Head of caudate nucleus (tissue), 42 donors: ENCODE data around the gene LRP1B.
A peak's percentile ranks its signal among the peaks of the same experiment; 100 is the strongest.

Experiments used
- DNase-seq, 42 donors: peaks; one replicate each; pipeline versions ENCODE4 v3.0.0 to v3.0.0-alpha.2; 2020 to 2021; ENCODE audit warnings: mixed read lengths in 7 of 42
- intact Hi-C: fragments of 100-400 bp; cut with DNase I; formaldehyde crosslinking; loops from one replicate; pipeline ENCODE4 v1.15.0; 2022

LRP1B gene

DNA sequence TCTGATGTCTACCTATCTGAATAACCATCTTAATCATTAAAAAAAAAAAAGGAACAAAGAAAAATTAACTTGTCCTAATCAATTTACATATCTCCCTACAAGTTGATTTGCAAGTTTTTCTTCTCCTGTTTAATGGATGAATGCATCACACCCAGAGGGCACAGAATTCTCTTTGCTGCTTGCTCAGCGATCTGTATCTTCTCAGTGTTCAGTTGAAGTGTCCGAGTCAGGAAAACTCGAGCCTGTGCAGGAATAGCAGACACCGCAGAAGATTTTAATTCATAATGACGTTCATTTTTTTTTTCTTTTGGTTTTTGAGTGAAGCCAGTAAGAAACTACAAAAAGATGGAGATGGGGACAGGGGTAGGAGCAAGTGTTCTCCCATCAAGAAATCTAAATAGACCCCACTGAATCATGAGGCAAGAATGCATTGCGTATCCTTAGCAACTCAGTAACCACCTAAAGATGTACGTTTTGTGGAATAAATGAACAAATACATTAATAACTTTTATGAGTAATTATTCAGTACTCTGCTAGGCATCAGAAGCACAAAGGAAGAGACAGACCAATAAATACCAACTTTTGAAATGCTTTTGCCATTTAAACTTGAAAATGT, 675.5 kb downstream of the LRP1B start:
- intact Hi-C loops = no loop called here
- DNase-seq = no peak

DNA sequence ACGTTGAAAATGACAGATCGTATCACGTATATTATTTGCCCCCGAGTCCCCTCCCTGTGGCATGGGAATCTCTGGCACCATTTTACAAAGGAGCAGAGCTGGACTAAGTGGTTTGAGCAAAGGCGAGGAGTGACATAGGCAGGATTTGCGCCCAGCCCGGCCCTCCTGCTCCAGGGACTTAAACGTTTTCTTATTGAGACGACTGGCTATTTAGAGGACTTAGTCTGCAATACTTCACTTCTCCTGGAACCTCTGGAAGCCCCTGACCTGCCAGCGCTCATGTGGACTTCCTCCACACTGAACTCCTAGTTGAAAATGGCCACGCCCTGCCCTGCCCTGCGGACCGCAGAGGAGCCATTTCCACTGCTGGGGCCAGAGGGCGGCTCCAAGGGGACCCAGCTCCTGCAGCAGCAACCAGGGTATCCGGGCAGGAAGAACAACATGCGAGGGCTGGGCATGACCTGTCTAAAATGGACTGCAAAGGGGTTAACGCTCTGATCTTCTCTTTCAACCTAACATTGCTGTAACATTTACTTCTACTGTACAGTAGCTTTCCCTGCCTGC, 690.7 kb downstream of the LRP1B start:
- intact Hi-C loops = no loop called here
- DNase-seq = no peak

DNA sequence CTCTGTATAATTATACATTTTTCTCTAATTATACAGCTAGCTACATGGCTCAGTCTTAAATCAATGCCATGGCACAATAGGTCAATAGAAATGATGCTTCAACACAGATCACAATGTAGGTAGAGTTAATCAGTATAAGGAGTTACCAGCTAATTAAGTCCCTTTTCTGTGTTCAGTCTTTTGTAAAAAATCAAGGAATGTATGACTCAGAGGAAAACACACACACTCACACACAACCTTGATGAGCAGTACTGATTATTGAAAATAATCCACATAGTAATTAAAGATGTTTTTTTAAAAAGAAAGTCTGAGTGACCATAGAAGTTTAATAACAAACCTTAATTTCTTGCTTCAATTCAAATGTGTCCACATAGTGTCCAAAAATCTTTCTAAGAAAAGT, 691.3 kb downstream of the LRP1B start:
- DNase-seq = no peak
- intact Hi-C loops = no loop called here

DNA sequence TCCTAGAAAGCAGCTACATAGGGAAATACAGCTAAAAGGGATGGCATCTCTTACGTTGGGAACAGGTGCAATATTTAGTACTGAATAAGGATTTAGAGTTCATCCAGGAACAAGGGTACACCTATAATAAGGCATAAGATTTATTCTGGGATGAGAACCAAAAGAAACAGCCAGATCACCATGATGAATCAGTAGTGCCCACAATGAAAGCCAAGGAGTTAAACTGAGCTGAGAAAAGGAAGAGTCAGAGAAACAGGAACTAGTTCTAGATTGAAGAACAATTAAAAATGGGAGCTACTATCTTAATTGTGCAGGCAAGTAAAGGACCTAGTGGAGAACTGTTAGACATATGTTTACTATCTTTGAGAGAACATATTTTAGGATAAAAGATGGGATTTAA, 692.3 kb downstream of the LRP1B start:
- no peak for DNase-seq
- intact Hi-C loops = no loop called here

DNA sequence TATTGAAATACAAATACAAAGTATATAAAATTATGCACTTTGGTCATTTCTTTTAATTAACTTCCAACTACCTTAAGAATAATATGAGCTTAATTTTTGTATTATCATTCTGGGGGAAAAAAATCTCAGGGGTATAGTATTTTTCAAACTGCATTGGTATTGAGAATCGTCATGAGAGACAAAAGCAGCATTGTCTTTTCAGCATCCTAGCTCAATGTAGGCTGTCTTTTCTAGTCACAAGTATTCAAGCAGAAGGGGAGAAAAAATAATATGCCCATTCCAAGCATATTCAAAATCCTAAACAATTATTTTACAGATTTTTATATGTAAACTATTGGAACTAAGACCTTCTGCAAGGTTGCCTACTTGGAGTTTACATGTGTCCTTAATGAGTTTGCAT, 693.3 kb downstream of the LRP1B start:
- intact Hi-C loops = no loop called here

DNA sequence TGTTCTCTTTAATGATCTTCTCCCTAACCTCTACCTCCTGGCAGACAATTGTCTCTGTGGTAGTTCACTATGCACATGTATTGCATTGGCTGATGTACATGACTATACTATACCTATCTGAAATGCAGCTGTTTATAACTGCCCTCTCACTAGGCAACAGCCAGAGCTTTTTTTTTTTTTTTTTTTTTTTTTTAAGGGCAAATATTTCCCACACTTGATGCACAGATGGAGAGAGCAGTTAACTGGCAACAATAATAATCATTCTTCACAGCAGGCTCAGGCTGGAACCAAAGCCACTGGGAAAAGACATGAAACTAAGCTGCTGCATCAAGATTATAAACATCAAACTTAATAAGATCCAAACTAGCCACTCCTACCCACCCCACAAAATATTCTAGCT, 707.7 kb downstream of the LRP1B start:
- intact Hi-C loops = no loop called here
- DNase-seq = no peak

More for the DNA sequence above, 693.3 kb downstream of the LRP1B start:
- DNase-seq = no peak

DNA sequence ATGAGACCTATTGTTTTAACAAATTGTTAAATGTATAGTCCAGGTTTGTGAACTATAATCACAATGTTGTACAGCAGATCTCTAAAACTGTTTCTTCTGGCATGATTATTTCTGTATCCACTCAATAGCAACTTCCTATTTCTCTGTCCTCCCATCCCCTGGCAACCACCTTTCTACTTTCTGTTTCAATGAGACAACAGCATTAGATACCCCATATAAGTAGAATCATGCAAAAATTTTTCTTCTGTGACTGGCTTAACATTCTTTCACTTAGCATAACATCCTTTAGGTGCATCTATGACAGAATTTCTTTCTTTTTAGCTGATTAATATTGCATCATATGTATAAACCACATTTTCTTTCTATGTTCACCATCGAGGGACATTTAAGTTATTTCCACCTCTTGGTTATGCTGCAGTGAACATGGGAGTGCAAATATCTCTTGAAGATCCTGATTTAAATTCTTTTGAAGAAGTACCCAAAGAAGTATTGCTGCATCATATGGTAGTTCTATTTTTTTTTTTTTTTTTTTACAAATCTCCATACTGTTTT, 713.5 kb downstream of the LRP1B start:
- intact Hi-C loops = no loop called here
- DNase-seq = no peak

DNA sequence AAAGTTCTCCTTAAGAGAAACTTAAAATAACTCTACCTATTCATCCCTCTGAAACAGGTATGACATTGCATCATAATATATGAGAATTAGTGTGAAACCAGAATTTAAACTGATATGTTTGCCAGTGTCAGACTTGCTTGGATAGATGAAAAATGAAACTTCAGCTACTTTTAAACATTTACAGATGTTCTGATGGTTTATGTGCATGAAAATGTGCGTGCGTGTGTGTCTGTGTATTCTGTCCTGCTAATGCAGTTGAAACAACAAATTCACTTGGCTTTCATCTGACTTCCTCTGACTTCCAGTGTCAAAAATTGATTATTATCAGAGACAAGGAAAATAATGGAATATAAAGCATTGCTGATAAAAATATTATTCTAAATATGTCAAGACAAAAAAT, 719.4 kb downstream of the LRP1B start:
- no peak for DNase-seq
- intact Hi-C loops = no loop called here

DNA sequence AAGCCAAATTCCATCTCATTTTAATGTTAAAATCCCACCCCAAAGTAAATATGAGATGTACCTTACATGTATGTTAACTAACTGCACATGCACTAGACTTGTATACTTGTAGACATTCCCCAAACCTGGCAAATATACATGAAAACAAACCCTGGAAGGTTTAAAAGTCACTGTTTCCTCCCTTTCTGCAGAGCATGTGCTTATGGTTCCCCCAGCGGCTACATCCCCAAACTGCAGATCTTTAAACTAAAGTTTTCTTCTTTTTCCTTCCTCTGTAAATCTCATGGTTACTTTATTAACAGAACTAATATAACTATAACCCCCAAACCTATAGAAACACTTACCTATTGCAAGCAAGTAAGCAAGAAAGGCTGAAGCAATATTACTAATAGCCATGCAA, 731.5 kb downstream of the LRP1B start:
- intact Hi-C loops = no loop called here
- no peak for DNase-seq

DNA sequence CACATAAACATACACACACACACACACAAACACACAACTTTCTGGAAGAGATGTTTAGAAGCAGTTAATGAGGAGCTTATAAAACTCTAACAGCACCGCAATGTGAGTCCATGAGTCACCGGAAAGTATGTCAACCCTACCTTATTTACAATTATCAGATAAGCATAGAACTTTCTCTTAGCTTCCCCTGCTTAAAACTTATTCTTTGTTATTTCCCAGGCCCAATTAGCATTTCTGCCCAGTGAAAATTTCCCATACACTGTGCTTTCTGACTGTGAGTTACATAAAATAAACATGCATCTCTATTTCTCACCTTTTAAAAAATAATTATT, 737.6 kb downstream of the LRP1B start:
- intact Hi-C loops = no loop called here
- no peak for DNase-seq

DNA sequence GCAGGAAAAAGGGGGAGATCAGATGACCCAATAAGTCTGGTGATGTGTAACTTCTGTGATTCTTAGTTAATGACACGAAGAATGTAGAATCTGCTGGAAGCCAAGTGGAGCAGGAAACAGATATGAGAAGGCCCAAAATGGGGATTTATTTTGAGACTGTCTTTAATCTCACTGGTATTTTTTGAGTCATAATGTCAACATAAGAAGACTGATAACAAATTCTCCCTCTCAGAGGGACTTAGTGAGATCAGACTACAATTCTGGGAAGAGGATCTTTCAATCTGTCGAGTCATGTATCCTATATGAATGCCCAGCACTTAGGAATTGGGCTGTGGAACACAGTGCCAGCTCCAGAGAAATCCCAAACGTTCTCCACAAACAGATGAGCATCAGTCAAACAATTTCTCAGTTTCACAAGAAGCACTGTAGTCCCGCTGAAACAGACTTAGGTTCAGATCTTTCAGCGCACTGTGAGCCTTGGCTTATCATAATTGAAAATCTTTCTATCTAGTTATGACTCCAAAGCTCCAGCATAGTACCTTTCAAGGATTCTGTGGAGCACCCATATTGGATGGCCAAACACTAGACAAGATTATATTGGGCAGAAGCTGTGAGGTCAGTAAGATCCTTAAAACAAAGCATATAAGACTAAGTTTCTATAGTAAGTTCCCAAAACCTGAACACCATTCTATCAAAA, 738.2 kb downstream of the LRP1B start:
- no peak for DNase-seq
- intact Hi-C loops = no loop called here

DNA sequence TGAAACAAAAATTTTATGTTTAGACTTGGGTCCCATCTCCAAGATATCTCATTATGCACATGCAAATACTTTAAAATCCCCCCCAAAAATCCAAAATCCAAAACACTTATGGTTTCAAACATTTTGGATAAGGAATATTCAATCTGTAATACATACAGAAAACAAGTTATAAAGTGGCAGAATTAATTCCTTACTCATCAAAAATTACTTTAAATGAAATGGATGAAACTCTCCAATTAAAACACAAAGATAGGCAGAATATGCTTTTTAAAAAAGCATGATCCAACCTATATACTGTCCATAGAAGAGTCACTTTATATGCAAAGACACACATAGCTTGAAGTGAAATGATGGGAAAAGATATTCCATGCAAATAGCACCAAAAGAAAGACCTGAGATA, 744.6 kb downstream of the LRP1B start:
- no peak for DNase-seq
- intact Hi-C loops = no loop called here

DNA sequence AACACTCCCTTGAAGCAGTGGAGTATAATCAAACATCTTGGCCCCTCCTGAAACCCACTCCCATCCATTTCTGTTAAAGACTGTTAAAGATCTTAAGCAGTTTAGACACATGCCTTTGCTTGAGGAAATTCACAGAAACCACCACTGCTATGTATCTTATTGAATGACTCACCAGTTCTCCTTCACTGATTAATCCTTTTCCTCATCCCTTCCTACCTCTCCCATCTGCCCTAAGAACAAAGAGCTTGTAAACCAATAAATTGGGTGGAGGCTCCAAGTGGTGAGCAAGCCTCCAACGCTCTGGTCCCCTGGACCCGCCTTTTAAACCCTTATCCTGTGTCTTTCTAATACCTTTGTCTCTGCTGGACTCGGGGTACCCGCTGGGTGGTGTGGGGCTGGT, 746.1 kb downstream of the LRP1B start:
- intact Hi-C loops = no loop called here
- DNase-seq = no peak

DNA sequence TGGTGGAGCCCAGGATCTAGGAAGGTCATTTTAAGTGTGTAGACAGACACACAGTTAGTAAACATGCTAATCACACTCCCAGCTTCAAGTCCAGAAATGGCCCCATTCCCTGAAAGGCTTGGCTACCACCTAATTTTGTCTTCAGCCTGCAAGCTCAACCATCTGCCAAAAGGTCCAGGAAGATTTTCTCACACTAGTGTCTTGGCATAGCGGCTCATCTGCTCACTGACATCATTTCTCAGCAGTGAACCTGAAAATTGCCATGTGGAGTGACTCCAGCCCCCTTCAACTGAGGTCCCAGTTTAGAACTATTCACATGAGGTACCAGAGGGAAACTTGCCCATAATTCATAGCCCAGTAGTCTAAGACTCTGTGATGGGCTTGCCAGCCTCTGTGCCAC, 748.9 kb downstream of the LRP1B start:
- DNase-seq = no peak
- intact Hi-C loops = no loop called here

DNA sequence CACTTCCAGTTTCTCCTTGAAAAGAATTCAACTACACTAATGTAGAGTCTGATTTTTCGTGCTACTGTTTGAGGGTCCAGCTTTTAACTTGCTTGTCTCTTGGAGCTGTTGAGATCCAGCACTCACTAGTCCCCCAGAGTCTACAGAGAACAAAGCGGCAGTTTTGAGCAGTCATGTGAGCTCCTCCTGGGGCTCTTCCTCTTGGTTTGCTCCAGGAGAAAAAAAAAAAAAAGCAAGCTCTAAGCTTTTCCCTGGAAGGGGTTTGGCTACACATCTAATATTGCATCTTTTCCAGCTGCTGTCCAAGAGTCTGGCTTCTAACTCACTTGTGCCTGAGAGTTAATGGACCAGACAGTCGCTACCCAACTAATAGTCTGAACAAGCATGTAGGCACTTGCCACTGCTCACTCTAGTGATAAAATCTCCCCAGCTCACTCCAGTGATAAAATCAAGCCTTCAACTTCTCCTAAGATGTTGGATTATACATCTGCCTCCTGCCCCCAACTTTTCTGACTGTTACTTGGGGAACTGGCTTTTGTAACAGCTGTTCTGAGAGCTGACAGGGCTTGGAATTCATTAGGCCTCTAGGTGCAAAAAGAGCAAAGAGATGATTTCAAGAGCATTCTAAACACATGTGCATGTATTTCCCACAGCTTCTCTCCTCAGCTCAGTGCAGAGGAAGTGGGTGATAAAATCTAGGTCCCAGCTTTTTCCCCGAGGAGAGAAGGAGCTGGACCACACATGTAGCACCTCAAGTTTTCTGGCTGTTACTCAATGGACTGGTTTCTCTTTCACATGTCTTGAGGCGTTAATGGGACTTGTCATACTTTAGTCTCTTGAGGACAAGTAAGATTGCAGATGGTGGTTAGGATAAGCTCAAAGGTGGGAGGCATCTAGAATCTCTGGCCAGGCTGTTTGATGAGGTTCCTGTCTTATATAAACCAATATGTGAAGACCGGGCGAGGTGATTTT, 750.5 kb downstream of the LRP1B start:
- DNase-seq = no peak
- intact Hi-C loops = no loop called here

DNA sequence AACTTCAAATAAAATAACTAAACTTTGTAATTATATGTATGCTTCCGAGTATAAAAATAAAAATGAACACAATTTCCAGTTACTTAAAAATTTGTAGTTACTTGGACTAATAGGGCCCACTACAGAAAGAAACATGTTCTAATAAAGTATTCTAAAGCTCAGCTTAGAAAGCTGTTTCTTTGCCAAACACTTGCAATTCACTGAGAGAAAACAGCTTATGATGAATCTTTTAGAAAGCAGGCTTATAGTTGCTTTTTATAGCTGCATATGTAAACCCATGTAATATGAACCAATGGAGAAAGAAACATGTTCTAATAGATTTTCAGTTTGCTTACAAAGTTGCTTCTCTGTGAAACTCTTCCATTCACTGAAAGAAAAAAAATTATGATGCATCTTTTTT, 766.0 kb downstream of the LRP1B start:
- no peak for DNase-seq
- intact Hi-C loops = no loop called here

DNA sequence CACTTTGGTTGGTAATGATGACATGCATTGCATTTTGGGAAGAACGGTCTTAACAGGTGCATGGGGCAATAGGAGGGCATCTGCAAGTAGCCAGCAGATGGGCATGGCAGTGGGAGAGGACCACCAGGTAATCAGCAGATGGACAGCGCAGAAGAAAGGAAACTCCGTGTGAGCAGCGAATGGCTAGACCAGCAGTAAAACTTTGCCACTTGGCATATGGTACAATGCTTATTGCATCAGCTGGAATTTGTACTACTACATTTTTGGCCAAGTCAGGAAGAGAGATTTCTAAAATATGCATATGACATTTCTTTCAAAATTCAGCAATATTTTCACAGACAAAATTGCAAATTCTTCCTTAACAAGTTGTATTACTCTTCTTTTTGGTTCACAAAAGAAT, 768.5 kb downstream of the LRP1B start:
- DNase-seq = no peak
- intact Hi-C loops = no loop called here

DNA sequence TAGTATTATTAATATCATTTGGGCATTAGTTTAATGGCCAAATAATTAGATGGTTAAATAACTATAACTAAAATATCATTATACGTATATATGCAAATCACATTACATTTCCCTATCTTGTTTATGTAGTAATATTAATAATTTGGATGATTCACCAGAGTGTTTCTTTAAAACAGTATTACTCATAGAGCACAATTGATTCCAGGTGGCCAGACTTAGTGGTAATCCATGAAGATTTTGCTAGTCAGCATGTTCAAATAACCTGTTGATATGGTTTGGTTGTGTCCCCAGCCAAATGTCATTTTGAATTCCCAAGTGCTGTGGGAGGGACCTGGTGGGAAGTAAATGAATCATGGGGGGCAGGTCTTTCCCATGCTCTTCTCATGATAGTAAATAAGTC, 782.3 kb downstream of the LRP1B start:
- intact Hi-C loops = no loop called here
- DNase-seq = no peak

DNA sequence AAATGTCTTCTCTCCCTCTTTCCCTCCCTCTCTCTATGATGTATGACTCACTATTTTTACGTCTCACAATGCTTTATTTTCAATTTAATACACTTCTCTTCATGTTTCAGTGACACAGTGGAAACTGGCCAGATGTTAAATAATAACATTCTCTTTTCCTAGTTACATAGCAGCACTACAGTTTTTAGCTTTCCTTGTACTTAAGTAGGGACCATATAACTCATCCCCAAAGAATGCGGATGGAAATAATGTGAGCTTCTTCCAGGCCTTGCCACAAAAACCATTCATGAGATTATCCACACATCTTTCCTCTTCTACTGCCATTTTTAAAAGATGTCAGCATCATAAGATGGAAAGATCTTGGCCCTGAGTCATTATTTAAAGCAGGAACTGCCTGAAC, 789.4 kb downstream of the LRP1B start:
- DNase-seq = no peak

DNA sequence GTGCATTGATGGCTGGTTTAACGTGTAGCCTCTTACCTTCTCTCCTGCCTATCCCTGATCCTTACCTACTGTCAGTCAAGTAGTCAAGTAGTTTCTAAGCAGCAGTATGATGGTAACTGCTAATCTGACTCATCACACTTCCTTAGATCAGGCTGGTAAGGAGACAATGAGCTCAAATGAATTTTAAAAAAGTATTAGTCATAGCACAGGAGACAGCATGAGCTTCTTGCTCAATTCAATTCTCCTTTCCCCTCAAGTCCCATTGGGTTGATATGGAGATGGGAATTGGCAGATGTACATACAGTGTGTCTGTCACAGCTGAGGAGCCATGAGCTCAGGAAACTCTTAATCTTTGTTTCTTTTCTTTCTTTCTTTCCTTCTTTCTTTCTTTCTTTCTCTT, 799.7 kb downstream of the LRP1B start:
- DNase-seq = peak in 5 of 42 donors; percentile 2 to 47 (median 14)
- intact Hi-C loops = no loop called here

More for the DNA sequence above, 789.4 kb downstream of the LRP1B start:
- intact Hi-C loops = no loop called here
